Measurements from ENCODE around the gene TMEM269. TPM values are rescaled to one million over a fixed set of nuclear protein-coding genes. Genes with fewer than 3 reads are reported as not detected.

The TMEM269 gene
- total and polyA plus RNA-seq, 9 of the 15 experiments (the other 6 are each of a cell fraction or from before 2014, with no cell fraction given): 0.09 to 0.49 (median 0.21) TPM

DNA sequence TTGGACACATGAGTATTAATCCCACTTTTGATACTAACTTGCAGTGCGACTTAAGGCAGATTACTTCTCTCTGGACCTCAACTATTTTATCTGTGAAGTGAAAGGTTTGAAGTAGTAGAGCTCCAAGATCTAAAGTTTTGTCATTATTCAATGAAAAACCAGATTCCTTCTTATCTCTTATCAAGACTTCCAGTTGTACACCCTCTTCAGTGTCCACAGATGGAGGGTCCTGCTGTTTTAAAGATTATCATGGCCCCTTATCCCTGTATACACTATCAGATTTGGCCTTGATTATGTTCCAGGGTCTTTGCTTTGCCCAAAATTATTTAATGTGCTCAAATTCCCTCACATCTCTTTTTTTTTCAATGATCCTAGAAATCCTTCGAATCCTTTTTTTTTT is 16.6 kb upstream of the TMEM269 start:
- Histone ChIP-seq H3K9ac (ENCODE audit: insufficient read depth in 1 of 2, low read depth in 2 of 2, low read length in 2 of 2) (peak overlapping the region in 1 of 2 experiments; percentile 87; a peak in 3 of 4 replicates), H3K27ac (ENCODE audit: extremely low read depth, low read depth, low read length) (peak overlapping the region; percentile 81; the same call in 2 of the 3 replicates), H3K9me3 (replicated peaks; ENCODE audit: control insufficient read depth, insufficient read depth, low read depth, low read length) (no peaks in the 10 kb centered on the region), H3K4me1 (replicated peaks in 1 of 2; ENCODE audit: control insufficient read depth in 2 of 2, insufficient read depth in 2 of 2, low read length in 2 of 2) (peaks cover 12 to 24% of the 10 kb centered on the region in 2 experiments; a peak in 3 of 5 replicates), H3K79me2 (ENCODE audit: control insufficient read depth, insufficient read depth, low read length) (peaks cover 77% of the 10 kb centered on the region), H2AFZ (ENCODE audit: low read depth, low read length) (no peak overlapping the region), H3K36me3 (ENCODE audit: control insufficient read depth, insufficient read depth, low read length) (peaks cover 24% of the 10 kb centered on the region), H3K9me1 (ENCODE audit: control insufficient read depth, insufficient read depth, low read length) (no peaks in the 10 kb centered on the region), H3K4me3 (peak overlapping the region; percentile 76), H3K4me2 (ENCODE audit: insufficient read depth, low read length) (peak overlapping the region; percentile 100), H4K20me1 (replicated peaks; ENCODE audit: control insufficient read depth, insufficient read depth, low read length) (peaks cover 15% of the 10 kb centered on the region), H3K27me3 (ENCODE audit: control insufficient read depth in 2 of 2, insufficient read depth in 2 of 2, low read length in 2 of 2) (no peaks in the 10 kb centered on the region)
- no peak for DNase-seq (ENCODE audit: extremely low read depth in 1 of 4, low spot score in 3 of 4)
- 49% methylated on average over 2 of the region's 2 CpGs for WGBS (ENCODE audit: insufficient coverage, low coverage, missing lambda C conversion rate)
- intact Hi-C loops (cut with micrococcal nuclease): loop anchor here (5.0 kb wide), 3 partner anchors 59 to 86 kb away; partner anchors contain the start of genes YBX1 and ZNF691
- ChIA-PET POLR2A (interaction anchor here (0.6 to 3.5 kb wide), 7 partner anchors 9 to 166 kb away, joined by 3 to 20 read pairs (median 4); no protein-coding TSS in a partner anchor), CTCF (ENCODE audit: low intra/inter-chr PET ratio) (no interaction called here)
- in situ Hi-C loops (cut with MboI): no loop called here
- peak; percentile 49; the same call in 1 of the 2 replicates for TF ChIP-seq TEAD4 (IDR thresholded peaks at IDR 0.05; ENCODE audit: low read length)
- no peak for TF ChIP-seq TEAD4 (CRISPR knock-in tag; IDR thresholded peaks at IDR 0.05; ENCODE audit: borderline replicate concordance)
- no peak for TF ChIP-seq ZFP36 (IDR thresholded peaks at IDR 0.05; ENCODE audit: low read depth, low read length, partially characterized antibody)
- peak; percentile 76 for TF ChIP-seq CBFA2T3 (IDR thresholded peaks at IDR 0.05)
- no peak for TF ChIP-seq NFIC (IDR thresholded peaks at IDR 0.05)
- peak in 1 of 2 experiments; percentile 43; a peak in 1 of 4 replicates for TF ChIP-seq KDM1A (IDR thresholded peaks at IDR 0.05)
- TF ChIP-seq POLR2H (tag; IDR thresholded peaks at IDR 0.05; ENCODE audit: low read depth): 0 out of 2 replicates have a peak, but pooled peaks have one; percentile 33
- TF ChIP-seq SAFB (IDR thresholded peaks at IDR 0.05; ENCODE audit: borderline replicate concordance, low read depth, low read length): no peak
- 0 out of 2 replicates have a peak, but pooled peaks have one; percentile 17 for TF ChIP-seq STAT5A (IDR thresholded peaks at IDR 0.05; ENCODE audit: borderline replicate concordance, low read length)
- 0 out of 2 replicates have a peak, but pooled peaks have one; percentile 13 for TF ChIP-seq DPF2 (IDR thresholded peaks at IDR 0.05)
- TF ChIP-seq CBFA2T2 (conservative IDR thresholded peaks at IDR 0.05): peak; percentile 55
- peak; percentile 38; the same call in 1 of the 2 replicates for TF ChIP-seq ARID1B (IDR thresholded peaks at IDR 0.05)
- TF ChIP-seq TAL1 (IDR thresholded peaks at IDR 0.05): peak; percentile 32; the same call in 1 of the 2 replicates
- no peak for TF ChIP-seq EGR1 (conservative IDR thresholded peaks at IDR 0.05)
- no peak for TF ChIP-seq ZNF384 (IDR thresholded peaks at IDR 0.05; ENCODE audit: low read depth, low read length)
- TF ChIP-seq TCF3 (CRISPR knock-in tag; IDR thresholded peaks at IDR 0.05): peak; percentile 16; the same call in 1 of the 2 replicates
- TF ChIP-seq ZNF274 (IDR thresholded peaks at IDR 0.05; ENCODE audit: borderline replicate concordance, low read depth, low read length): no peak
- BruUV-seq (replicated peaks): TSS peak; percentile 60
- no peak for FAIRE-seq
- ATAC-seq: no peak
